ENCODE results near the gene PCDHGC3. TPM values are rescaled to one million over a fixed set of nuclear protein-coding genes. Genes with fewer than 3 reads are reported as not detected.
A peak's percentile ranks its signal among the peaks of the same experiment; 100 is the strongest.

The PCDHGC3 gene
- total and polyA plus RNA-seq, 4 donors, result 3.7 to 11.0 (median 6.2) TPM

DNA sequence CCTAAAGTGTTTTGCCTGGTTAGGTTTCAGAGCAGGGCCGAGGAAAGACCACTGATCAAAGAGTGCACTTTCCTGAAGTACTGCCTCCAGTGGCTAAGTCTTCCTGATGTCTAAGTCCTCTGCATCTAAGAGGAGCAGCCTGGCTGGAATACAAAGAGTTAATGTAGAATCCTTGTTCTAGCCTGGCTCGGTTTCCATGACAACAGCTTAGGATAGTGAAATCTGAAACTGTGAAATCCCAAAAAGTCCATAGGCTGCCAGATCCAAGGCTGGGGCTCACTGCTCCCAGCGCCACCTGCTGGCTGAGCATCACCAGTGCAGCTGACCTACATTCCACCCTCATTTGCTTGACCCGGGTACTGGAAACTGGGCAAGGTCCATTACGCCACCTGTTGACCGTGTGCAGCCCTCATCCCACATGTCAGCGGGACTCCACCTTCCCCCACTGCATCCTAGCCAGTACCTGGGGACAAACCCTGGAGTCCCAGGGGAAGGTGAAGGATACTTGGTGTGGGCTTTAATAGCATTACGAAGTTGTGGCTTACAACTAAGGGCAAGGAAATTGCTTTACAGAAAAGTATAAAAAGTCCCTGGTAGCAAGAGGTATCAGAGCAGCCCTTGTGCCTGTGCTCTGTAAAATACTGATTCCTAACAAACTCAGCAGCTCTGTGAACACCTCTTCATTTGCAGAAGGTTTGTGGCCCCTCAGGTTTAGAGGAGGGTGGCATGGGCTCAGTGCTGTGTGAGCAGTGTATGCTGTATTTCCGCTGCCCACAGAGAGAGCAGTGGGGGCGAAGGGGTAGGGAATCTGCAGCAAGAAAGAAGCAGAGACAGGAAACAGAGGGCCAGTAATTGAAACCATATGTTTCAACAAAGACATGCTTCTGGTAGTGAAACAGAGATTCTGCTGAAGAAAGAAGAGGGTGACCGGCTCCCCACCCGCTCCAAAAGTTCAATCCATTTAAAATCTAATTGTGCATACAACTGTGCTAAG, 49.1 kb downstream of the PCDHGC3 start:
- no peak overlapping the region for H3K4me3 ChIP-seq (ENCODE audit: low read depth in 1 of 3, low read length in 3 of 3)
- TF ChIP-seq NR2F2 (IDR thresholded peaks at IDR 0.05) (peak; percentile 83), ZBTB33 (IDR thresholded peaks at IDR 0.05) (peak; percentile 49), FOXA2 (IDR thresholded peaks at IDR 0.05) (peak; percentile 78), EGR1 (IDR thresholded peaks at IDR 0.05; ENCODE audit: low read depth in 2 of 2) (peak; percentile 18 to 66), HNF4G (IDR thresholded peaks at IDR 0.05) (peak; percentile 91), FOXA1 (IDR thresholded peaks at IDR 0.05) (peak; percentile 78), RXRA (IDR thresholded peaks at IDR 0.05) (peak; percentile 96), RAD21 (IDR thresholded peaks at IDR 0.05) (peak; percentile 95 to 96), SP1 (IDR thresholded peaks at IDR 0.05) (peak; percentile 94), YY1 (IDR thresholded peaks at IDR 0.05) (peak; percentile 71), HNF4A (conservative IDR thresholded peaks at IDR 0.05) (peak; percentile 96 to 97), CTCF (IDR thresholded peaks at IDR 0.05; ENCODE audit: low read depth, low read length, missing input control) (peak; percentile 99), GABPA (IDR thresholded peaks at IDR 0.05 in 1 of 2, conservative IDR thresholded peaks at IDR 0.05 in 1 of 2) (no peak), JUND (IDR thresholded peaks at IDR 0.05) (peak; percentile 69 to 71), TAF1 (conservative IDR thresholded peaks at IDR 0.05) (no peak), REST (IDR thresholded peaks at IDR 0.05) (peak; percentile 35)
- TF ChIP-seq, protein P1, sequence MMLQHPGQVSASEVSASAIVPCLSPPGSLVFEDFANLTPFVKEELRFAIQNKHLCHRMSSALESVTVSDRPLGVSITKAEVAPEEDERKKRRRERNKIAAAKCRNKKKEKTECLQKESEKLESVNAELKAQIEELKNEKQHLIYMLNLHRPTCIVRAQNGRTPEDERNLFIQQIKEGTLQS (IDR thresholded peaks at IDR 0.05), result no peak
- TF ChIP-seq, protein P2, sequence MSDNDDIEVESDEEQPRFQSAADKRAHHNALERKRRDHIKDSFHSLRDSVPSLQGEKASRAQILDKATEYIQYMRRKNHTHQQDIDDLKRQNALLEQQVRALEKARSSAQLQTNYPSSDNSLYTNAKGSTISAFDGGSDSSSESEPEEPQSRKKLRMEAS (IDR thresholded peaks at IDR 0.05), result peak; percentile 86
- H3K9me3 ChIP-seq (ENCODE audit: control insufficient read depth in 4 of 4, low read length in 3 of 4), result no peaks in the 10 kb centered on the region
- peak overlapping the region; percentile 80 to 90 for H3K27ac ChIP-seq (ENCODE audit: low read depth in 1 of 2, low read length in 2 of 2)
- WGBS, result 32% methylated on average over 12 of the region's 12 CpGs
- peak overlapping the region in 1 of 2 donors; percentile 26 for H3K9ac ChIP-seq (ENCODE audit: low read depth in 1 of 2, low read length in 2 of 2)
- H3K27me3 ChIP-seq (ENCODE audit: control insufficient read depth in 4 of 4, insufficient read depth in 4 of 4, low read length in 3 of 4), result no peaks in the 10 kb centered on the region
- DNase-seq (ENCODE audit: low spot score), result peak; percentile 82
- H3K36me3 ChIP-seq (ENCODE audit: control insufficient read depth in 4 of 4, insufficient read depth in 3 of 4, low read depth in 1 of 4, low read length in 3 of 4), result peaks cover 1 to 42% (median 40%) of the 10 kb centered on the region in 4 donors
- H3K4me1 ChIP-seq (ENCODE audit: control insufficient read depth in 4 of 4, insufficient read depth in 4 of 4, low read length in 3 of 4), result peaks cover 7 to 45% (median 38%) of the 10 kb centered on the region in 4 donors

Measured in liver (tissue), 9 donors.